ENCODE data around the gene KIF1C.
"Not testable (repeated sequence)": the region's sequence is repeated elsewhere in the genome, so short reads cannot be mapped to it uniquely, and the experiment has no call there.

KIF1C gene

GRCh38 chr17:5002121-5002788 lies 4.5 kb downstream of the KIF1C start:
- DNase-seq (ENCODE audit: low read depth in 2 of 2) = no peak

- DNase-seq (ENCODE audit: low read depth in 2 of 2) = no peak
Measured at GRCh38 chr17:5003214-5003867, 5.6 kb downstream of the KIF1C start.

- DNase-seq (ENCODE audit: low read depth in 2 of 2) = no peak
Measured at GRCh38 chr17:5011928-5012327, 14.2 kb downstream of the KIF1C start.

- DNase-seq (ENCODE audit: low read depth in 2 of 2) = no peak
Measured at GRCh38 chr17:5014357-5014756, 16.6 kb downstream of the KIF1C start.

- no peak for DNase-seq (ENCODE audit: low read depth in 2 of 2)
Measured at GRCh38 chr17:5019475-5019956, 21.8 kb downstream of the KIF1C start.

GRCh38 chr17:5020502-5021023 lies 22.8 kb downstream of the KIF1C start:
- no peak for DNase-seq (ENCODE audit: low read depth in 2 of 2)

- DNase-seq (ENCODE audit: low read depth in 2 of 2) = no peak
Measured at GRCh38 chr17:5022171-5022711, 24.5 kb downstream of the KIF1C start.

GRCh38 chr17:5023588-5024147 lies 25.9 kb downstream of the KIF1C start:
- DNase-seq (ENCODE audit: low read depth in 2 of 2) = no peak

GRCh38 chr17:5024604-5025003 lies 26.9 kb downstream of the KIF1C start:
- no peak for DNase-seq (ENCODE audit: low read depth in 2 of 2)

GRCh38 chr17:5027299-5027698 lies 29.5 kb downstream of the KIF1C start:
- no peak for DNase-seq (ENCODE audit: low read depth in 2 of 2)

GRCh38 chr17:5027916-5028315 lies 30.2 kb downstream of the KIF1C start:
- no peak for DNase-seq (ENCODE audit: low read depth in 2 of 2)

- DNase-seq (ENCODE audit: low read depth in 2 of 2) = not testable (repeated sequence)
Measured at GRCh38 chr17:5030168-5030567, 32.4 kb downstream of the KIF1C start.

GRCh38 chr17:5031365-5032082 lies 33.8 kb downstream of the KIF1C start:
- peak; percentile 55 to 71 for DNase-seq (ENCODE audit: low read depth in 2 of 2)

- DNase-seq (ENCODE audit: low read depth in 2 of 2) = no peak
Measured at GRCh38 chr17:5032865-5033264, 35.1 kb downstream of the KIF1C start.

- DNase-seq (ENCODE audit: low read depth in 2 of 2) = no peak
Measured at GRCh38 chr17:5033352-5034015, 35.7 kb downstream of the KIF1C start.

GRCh38 chr17:5034063-5034462 lies 36.3 kb downstream of the KIF1C start:
- no peak for DNase-seq (ENCODE audit: low read depth in 2 of 2)

GRCh38 chr17:5034651-5035050 lies 36.9 kb downstream of the KIF1C start:
- no peak for DNase-seq (ENCODE audit: low read depth in 2 of 2)

- DNase-seq (ENCODE audit: low read depth in 2 of 2) = no peak
Measured at GRCh38 chr17:5035315-5035714, 37.6 kb downstream of the KIF1C start, which contains the start of gene SLC52A1. TSS of gene SLC52A1 (minus strand) at chr17:5035426. CDS start at chr17:5034606, 820 bp downstream.

GRCh38 chr17:5042157-5043022 lies 44.6 kb downstream of the KIF1C start:
- DNase-seq (ENCODE audit: low read depth in 2 of 2) = no peak

GRCh38 chr17:5043524-5043923 lies 45.8 kb downstream of the KIF1C start:
- DNase-seq (ENCODE audit: low read depth in 2 of 2) = no peak

Data from stimulated activated CD4-positive, alpha-beta T cell treated with anti-CD3 and anti-CD28 coated beads, Interleukin-1b, Interleukin-23, amount 100 ng/mL, for 1 hour (primary cell).